Gastrocnemius medialis (tissue), 4 donors: ENCODE results near the gene WNT9B. TPM values are rescaled to one million over a fixed set of nuclear protein-coding genes. Genes with fewer than 3 reads are reported as not detected.

Experiments
- ATAC-seq, 2 donors: fragments of 150-250 bp; one replicate each; pipeline ENCODE4 v1.9.1; 2016
- DNase-seq, 2 donors: peaks; one replicate each; pipeline ENCODE4 v3.0.0-alpha.2; 2019
- H3K27ac ChIP-seq, 4 donors: fragments of 200-600 bp; sonication (generic); 1 replicate in 1 of 4; 2 replicates in 3 of 4; pipeline ENCODE4 v1.5.1; 2016 to 2018; ENCODE audit warnings: mild to moderate bottlenecking in 2 of 4, moderate library complexity in 1 of 4
- H3K27me3 ChIP-seq, 3 donors: fragments of 200-600 bp; sonication (generic) in 2 of 3; 1 replicate in 1 of 3; 2 replicates in 2 of 3; pipeline versions ENCODE4 v1.5.1 to v1.6.0; 2016 to 2019; ENCODE audit warnings: mild to moderate bottlenecking in 1 of 3, moderate library complexity in 1 of 3
- H3K36me3 ChIP-seq, 2 donors: fragments of 200-600 bp; sonication (generic) in 1 of 2; one replicate each; pipeline ENCODE4 v1.5.1; 2017 to 2018
- H3K4me1 ChIP-seq, 2 donors: fragments of 200-600 bp; sonication (generic) in 1 of 2; one replicate each; pipeline ENCODE4 v1.5.1; 2016 to 2017; ENCODE audit warnings: mild to moderate bottlenecking in 2 of 2
- H3K4me3 ChIP-seq, 4 donors: fragments of 200-600 bp; sonication (generic) in 3 of 4; 1 replicate in 1 of 4; 2 replicates in 3 of 4; pipeline ENCODE4 v1.5.1; 2016 to 2019; ENCODE audit warnings: mild to moderate bottlenecking in 2 of 4
- H3K9me3 ChIP-seq, 3 donors: fragments of 200-600 bp; sonication (generic) in 2 of 3; 1 replicate in 1 of 3; 2 replicates in 2 of 3; pipeline ENCODE4 v1.5.1; 2016 to 2019
- POLR2A ChIP-seq, 2 donors: fragments of 450-650 bp; IDR thresholded peaks; one replicate each; pipeline ENCODE4 v1.6.1; 2017; ENCODE audit warnings: antibody characterized with exemption in 2 of 2, mild to moderate bottlenecking in 2 of 2, moderate library complexity in 2 of 2
- in situ Hi-C, 4 donors: fragments of 200-750 bp; cut with MboI; loops; one replicate each; pipeline versions ENCODE4 v1.15.0 to v1.8.0; 2017; ENCODE audit warnings: low sequenced_read_pairs in 4 of 4
- intact Hi-C: fragments of 100-400 bp; cut with DNase I; formaldehyde crosslinking; loops from one replicate; pipeline ENCODE4 v1.15.1; 2023; ENCODE audit warnings: low total_unique reads
- total RNA-seq, 4 donors: library from RNA; depleted of rRNA; stranded (reverse); fragments of >200 nt; gene quantifications; one replicate each; pipeline versions ENCODE4 v1.1.0 to v1.2.3, GENCODE V29; 2016
- TF ChIP-seq, protein P1 (sequence below), 5 experiments: fragments of 450-650 bp in 3 of 5; fragments of 200-600 bp in 2 of 5; sonication (generic) in 2 of 5; IDR thresholded peaks in 4 of 5; conservative IDR thresholded peaks in 1 of 5; 1 replicate in 4 of 5; 2 replicates in 1 of 5; pipeline ENCODE4 v1.5.1; 2016 to 2019; ENCODE audit warnings: antibody characterized with exemption in 5 of 5, mild to moderate bottlenecking in 3 of 5, moderate library complexity in 3 of 5

The WNT9B gene
- total RNA-seq, 4 donors from 2014 or later, result 0.40 TPM; not detected in 3

GRCh38 chr17:46879101-46879500 is 27.7 kb downstream of the WNT9B start:
- Histone ChIP-seq H3K4me1 (no peaks in the 10 kb centered on the region), H3K27me3 (peaks cover 0 to 6% (median 2%) of the 10 kb centered on the region in 3 donors), H3K9me3 (no peaks in the 10 kb centered on the region), H3K27ac (no peak overlapping the region), H3K4me3 (no peak overlapping the region), H3K36me3 (no peaks in the 10 kb centered on the region)
- ATAC-seq (no peak), DNase-seq (no peak)
- TF ChIP-seq, protein P1, sequence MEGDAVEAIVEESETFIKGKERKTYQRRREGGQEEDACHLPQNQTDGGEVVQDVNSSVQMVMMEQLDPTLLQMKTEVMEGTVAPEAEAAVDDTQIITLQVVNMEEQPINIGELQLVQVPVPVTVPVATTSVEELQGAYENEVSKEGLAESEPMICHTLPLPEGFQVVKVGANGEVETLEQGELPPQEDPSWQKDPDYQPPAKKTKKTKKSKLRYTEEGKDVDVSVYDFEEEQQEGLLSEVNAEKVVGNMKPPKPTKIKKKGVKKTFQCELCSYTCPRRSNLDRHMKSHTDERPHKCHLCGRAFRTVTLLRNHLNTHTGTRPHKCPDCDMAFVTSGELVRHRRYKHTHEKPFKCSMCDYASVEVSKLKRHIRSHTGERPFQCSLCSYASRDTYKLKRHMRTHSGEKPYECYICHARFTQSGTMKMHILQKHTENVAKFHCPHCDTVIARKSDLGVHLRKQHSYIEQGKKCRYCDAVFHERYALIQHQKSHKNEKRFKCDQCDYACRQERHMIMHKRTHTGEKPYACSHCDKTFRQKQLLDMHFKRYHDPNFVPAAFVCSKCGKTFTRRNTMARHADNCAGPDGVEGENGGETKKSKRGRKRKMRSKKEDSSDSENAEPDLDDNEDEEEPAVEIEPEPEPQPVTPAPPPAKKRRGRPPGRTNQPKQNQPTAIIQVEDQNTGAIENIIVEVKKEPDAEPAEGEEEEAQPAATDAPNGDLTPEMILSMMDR (IDR thresholded peaks at IDR 0.05 in 4 of 5, conservative IDR thresholded peaks at IDR 0.05 in 1 of 5), result no peak
- TF ChIP-seq POLR2A (IDR thresholded peaks at IDR 0.05), result no peak
- in situ Hi-C loops (no loop called here), intact Hi-C loops (no loop called here)

GRCh38 chr17:46881015-46881414 is 29.6 kb downstream of the WNT9B start:
- no peak for ATAC-seq
- Histone ChIP-seq H3K4me3 (no peak overlapping the region), H3K27ac (no peak overlapping the region), H3K4me1 (no peaks in the 10 kb centered on the region), H3K27me3 (peaks cover 7 to 20% (median 12%) of the 10 kb centered on the region in 3 donors), H3K36me3 (no peaks in the 10 kb centered on the region), H3K9me3 (no peaks in the 10 kb centered on the region)
- in situ Hi-C loops, result no loop called here
- DNase-seq, result no peak
- intact Hi-C loops, result no loop called here
- TF ChIP-seq POLR2A (IDR thresholded peaks at IDR 0.05), result no peak
- TF ChIP-seq, protein P1 (IDR thresholded peaks at IDR 0.05 in 4 of 5, conservative IDR thresholded peaks at IDR 0.05 in 1 of 5), result no peak

GRCh38 chr17:46882666-46883065 is 31.3 kb downstream of the WNT9B start:
- in situ Hi-C loops, result no loop called here
- intact Hi-C loops, result no loop called here
- no peak for ATAC-seq
- DNase-seq, result no peak
- H3K4me3 ChIP-seq, result no peak overlapping the region
- no peaks in the 10 kb centered on the region for H3K4me1 ChIP-seq
- no peak for TF ChIP-seq POLR2A (IDR thresholded peaks at IDR 0.05)
- TF ChIP-seq, protein P1 (IDR thresholded peaks at IDR 0.05 in 4 of 5, conservative IDR thresholded peaks at IDR 0.05 in 1 of 5), result no peak
- H3K9me3 ChIP-seq, result no peaks in the 10 kb centered on the region
- H3K27me3 ChIP-seq, result peaks cover 7 to 20% (median 12%) of the 10 kb centered on the region in 3 donors
- no peaks in the 10 kb centered on the region for H3K36me3 ChIP-seq
- H3K27ac ChIP-seq, result no peak overlapping the region

DNA sequence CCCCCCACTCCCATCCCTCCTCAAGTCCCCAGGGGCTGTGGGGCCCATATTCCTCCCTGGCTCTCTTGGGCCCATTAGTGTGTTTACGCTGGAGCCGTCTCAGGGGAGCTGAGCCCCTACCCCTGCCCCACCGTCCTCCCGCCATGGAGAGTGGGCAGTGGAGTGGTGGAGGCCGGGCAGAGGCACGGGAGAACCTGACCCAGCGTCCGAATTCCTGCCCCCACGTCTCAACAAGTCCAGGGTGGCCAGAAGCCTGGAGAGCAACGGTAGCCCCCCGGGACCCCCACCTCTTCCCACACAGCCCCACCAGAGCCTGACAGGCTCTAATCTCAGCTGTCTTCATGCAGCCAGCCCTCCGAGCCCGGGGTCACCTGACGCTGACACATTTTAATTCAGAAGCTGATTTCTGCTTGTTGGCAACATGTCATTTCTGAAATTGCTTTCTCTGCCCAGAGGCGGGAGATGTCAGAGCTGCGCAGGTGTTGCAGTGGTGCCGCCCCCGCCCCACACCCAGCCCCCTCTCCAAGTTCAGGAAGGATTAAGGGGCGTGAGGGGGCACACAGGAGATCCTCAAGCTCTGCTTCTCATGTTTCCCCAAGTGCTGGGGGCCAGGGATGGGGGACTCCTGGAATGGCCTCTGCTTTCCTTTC is 32.6 kb downstream of the WNT9B start:
- in situ Hi-C loops, result no loop called here
- ATAC-seq (no peak), DNase-seq (no peak)
- H3K4me1 ChIP-seq, result no peaks in the 10 kb centered on the region
- H3K27me3 ChIP-seq, result peaks cover 7 to 20% (median 12%) of the 10 kb centered on the region in 3 donors
- intact Hi-C loops, result no loop called here
- TF ChIP-seq POLR2A (IDR thresholded peaks at IDR 0.05), result no peak
- TF ChIP-seq, protein P1 (IDR thresholded peaks at IDR 0.05 in 4 of 5, conservative IDR thresholded peaks at IDR 0.05 in 1 of 5), result no peak
- no peaks in the 10 kb centered on the region for H3K9me3 ChIP-seq
- H3K36me3 ChIP-seq, result no peaks in the 10 kb centered on the region
- H3K27ac ChIP-seq, result no peak overlapping the region
- no peak overlapping the region for H3K4me3 ChIP-seq

GRCh38 chr17:46884552-46884951 is 33.2 kb downstream of the WNT9B start:
- no peaks in the 10 kb centered on the region for H3K4me1 ChIP-seq
- H3K27ac ChIP-seq, result no peak overlapping the region
- DNase-seq, result no peak
- H3K9me3 ChIP-seq, result no peaks in the 10 kb centered on the region
- no peak overlapping the region for H3K4me3 ChIP-seq
- H3K36me3 ChIP-seq, result no peaks in the 10 kb centered on the region
- TF ChIP-seq, protein P1 (IDR thresholded peaks at IDR 0.05 in 4 of 5, conservative IDR thresholded peaks at IDR 0.05 in 1 of 5), result no peak
- TF ChIP-seq POLR2A (IDR thresholded peaks at IDR 0.05), result no peak
- H3K27me3 ChIP-seq, result peaks cover 7 to 20% (median 12%) of the 10 kb centered on the region in 3 donors
- in situ Hi-C loops (no loop called here), intact Hi-C loops (no loop called here)
- ATAC-seq, result no peak
